Activated CD8-positive, alpha-beta memory T cell treated with anti-CD3 and anti-CD28 coated beads, Interleukin-2, amount 50 U/mL, for 24 hours (primary cell): Measurements from ENCODE around the gene DGCR8.
"Not testable (repeated sequence)": the region's sequence is repeated elsewhere in the genome, so short reads cannot be mapped to it uniquely, and the experiment has no call there.

ENCODE experiments used
- DNase-seq: peaks from one replicate; pipeline ENCODE4 v3.0.0-alpha.2; 2020; ENCODE audit errors: extremely low read depth

The DGCR8 gene

GRCh38 chr22:20066617-20067383, 13.2 kb upstream of the DGCR8 start:
- no peak for DNase-seq

- DNase-seq, result not testable (repeated sequence)
Observed at GRCh38 chr22:20067384-20067682, 12.7 kb upstream of the DGCR8 start.

DNA sequence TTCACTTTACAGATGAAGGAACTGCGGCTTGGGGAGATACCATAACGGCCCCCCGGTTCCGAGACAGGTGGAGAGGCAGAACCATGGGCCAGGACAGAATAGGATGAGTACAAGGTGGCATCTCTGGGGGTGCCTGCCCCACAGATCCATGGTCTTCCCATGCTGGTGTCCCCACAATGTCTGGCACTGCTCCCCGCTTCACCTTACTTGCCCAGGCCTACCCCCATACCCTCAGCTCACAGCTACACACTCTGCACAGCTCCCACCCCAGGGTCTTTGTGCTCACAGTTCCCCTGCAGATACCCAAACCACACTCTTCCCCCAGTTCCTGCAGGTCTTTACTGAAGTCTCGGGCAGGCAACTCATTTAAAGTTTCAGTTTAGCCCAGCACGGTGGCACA, 11.4 kb upstream of the DGCR8 start:
- no peak for DNase-seq

DNA sequence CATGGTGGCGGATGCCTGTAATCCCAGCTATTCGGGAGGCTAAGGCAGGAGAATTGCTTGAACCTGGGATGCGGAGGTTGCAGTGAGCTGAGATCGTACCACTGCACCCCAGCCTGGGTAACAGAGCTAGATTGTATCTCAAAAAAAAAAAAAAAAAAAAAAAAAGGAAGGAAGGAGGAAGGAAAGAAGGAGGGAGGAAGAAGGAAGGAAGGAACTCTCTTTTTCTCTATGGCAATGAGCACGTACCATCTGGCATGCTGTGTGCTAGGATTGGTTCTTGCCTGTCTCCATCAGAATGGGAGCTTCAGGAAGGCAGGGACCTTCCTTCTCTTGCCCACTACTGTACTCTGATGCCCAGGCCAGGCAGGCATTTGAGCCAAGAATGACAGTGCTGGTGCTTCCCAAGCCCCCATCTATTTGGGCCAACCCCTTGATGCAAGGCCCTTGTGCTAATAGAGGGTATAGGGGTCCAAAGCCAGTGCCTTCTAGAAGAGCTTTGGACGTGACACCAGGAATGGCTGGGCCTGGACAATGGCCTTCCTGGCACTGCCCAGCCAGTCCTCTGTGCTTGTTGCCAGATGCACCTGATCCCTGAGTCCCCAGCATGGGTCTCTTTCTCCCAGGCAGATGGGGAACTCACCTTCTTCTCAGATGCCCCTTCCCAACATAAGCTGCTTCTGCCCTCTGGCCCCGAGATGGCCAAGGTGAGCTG, 10.6 kb upstream of the DGCR8 start:
- DNase-seq, result no peak

GRCh38 chr22:20071524-20071972, 8.5 kb upstream of the DGCR8 start:
- no peak for DNase-seq

- no peak for DNase-seq
Observed at GRCh38 chr22:20076627-20077172, 3.3 kb upstream of the DGCR8 start.

DNA sequence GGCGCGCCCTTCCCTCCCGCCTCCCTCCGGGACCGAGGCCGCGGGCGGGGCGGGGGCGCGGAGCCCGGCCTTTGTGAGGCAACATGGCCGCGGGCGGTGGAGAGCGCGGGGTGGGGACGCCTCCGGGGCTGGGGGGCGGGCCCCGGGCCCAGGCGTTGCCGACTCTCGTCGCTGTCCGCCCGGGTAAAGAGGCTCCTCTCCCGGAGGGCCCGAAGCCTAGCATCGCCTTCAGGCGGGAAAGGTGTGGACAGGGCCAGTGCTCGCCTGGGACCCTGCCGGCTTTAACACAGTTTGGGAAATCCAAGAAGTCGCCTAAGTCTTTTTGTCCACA, 369 bp downstream of the DGCR8 start:
- no peak for DNase-seq

- DNase-seq, result no peak
Observed at GRCh38 chr22:20080776-20081654, 974 bp downstream of the DGCR8 start.

- no peak for DNase-seq
Observed at GRCh38 chr22:20083157-20083890, 3.3 kb downstream of the DGCR8 start.

- DNase-seq, result no peak
Observed at GRCh38 chr22:20083891-20084546, 4.0 kb downstream of the DGCR8 start.

- DNase-seq, result no peak
Observed at GRCh38 chr22:20084547-20085413, 4.7 kb downstream of the DGCR8 start.

- no peak for DNase-seq
Observed at GRCh38 chr22:20085651-20086050, 5.6 kb downstream of the DGCR8 start.

- DNase-seq, result no peak
Observed at GRCh38 chr22:20086101-20086599, 6.1 kb downstream of the DGCR8 start.

DNA sequence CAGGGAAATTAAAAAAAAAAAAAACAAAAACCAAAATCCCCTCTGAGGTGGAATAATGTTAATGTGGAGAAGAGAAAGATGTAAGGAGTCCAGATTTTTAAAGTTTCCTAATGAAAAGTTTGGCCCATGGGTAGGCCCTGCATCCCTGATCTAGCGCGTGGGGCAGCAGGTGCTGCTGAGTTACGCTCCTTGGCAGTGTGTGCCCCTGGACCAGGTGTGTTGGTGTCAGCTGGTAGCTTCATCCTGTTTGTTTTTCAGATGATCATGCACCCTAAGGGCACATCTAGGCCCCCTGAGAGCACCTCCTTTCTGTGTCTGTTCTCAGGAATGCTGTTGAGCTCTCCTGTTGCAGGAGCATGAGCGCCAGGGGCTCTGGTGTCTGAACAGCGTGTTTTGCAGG, 6.7 kb downstream of the DGCR8 start:
- DNase-seq, result no peak

DNA sequence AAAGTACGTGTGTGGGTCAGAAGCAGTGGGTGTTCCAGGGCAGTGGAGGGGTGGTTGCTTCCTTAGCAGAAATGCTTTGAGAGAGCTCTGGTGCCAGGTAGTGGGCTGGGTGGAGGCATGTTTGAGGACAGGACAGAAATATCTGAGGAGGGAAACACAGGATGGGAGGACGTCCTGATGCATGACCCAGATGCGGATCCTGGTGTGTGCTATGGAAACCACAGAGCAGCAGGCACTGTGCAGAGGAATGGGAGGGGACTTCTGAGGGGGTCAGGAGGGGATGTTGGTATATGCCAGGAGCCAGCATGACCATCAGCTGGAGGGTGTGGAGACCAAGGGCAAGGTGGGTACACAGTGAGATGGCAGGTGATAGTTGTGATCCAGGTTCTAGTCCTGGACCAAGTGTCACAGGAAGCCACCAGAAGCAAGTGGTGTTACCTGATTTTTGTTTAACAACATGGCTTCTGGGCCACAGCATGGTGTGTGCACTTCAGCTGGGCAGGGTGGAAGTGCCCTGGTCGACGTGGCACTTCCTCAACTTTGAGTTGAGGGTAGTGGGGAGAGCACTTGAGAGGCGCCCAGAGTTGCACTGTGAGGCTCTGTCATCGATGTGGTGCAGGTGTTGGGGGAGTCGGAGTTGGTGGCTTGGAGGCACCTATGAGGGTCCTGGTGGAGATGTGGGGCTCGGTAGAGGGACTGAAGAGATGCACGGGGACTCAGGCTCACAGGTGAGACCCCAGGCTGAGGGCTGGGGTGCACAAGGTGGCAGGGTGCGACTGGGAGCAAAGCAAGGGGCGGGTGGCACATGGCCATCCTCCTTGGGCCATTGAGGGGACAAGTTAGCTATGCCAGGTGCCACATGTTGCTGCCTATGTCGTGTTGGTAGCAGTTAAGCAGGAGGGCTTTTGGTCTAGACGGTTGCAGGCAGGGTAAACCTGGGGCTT, 7.5 kb downstream of the DGCR8 start:
- DNase-seq, result no peak

- no peak for DNase-seq
Observed at GRCh38 chr22:20088263-20088648, 8.2 kb downstream of the DGCR8 start.

GRCh38 chr22:20089226-20089976, 9.4 kb downstream of the DGCR8 start:
- DNase-seq, result no peak
